ENCODE results near the gene FLNC.

DNA sequence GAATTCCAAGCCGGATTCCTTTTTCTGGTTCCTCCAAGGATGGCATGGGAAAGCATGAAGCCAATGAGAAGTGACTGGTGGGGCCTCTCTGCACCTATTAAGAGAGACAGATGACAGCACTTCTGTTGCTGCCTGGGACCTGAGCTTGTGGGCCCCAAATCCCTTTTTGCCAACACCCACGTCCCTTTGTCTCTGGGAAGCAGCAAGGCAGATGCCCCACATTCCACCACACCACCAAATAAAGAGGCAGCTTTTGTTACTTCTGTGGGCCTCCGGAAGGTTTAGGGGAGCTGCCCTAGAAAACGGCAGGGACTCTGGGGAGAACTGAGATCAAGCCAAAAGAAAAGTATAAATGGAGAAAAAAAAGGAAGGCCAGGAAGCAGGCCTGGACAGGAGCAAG is 35.1 kb upstream of the FLNC start:
- no peak for TF ChIP-seq POLR2A (IDR thresholded peaks at IDR 0.05; ENCODE audit: low read depth, low read length)
- TF ChIP-seq TAF1 (IDR thresholded peaks at IDR 0.05; ENCODE audit: borderline replicate concordance, low read depth, low read length) = no peak
- TF ChIP-seq POLR2AphosphoS5 (IDR thresholded peaks at IDR 0.05; ENCODE audit: low read depth, low read length) = no peak
